AG20443 (cell line): ENCODE data around the gene NECTIN3.

Experiments
- DNase-seq: peaks from one replicate; pipeline ENCODE4 v3.0.0; 2012; ENCODE audit warnings: low spot score, mixed read lengths

NECTIN3 gene

DNA sequence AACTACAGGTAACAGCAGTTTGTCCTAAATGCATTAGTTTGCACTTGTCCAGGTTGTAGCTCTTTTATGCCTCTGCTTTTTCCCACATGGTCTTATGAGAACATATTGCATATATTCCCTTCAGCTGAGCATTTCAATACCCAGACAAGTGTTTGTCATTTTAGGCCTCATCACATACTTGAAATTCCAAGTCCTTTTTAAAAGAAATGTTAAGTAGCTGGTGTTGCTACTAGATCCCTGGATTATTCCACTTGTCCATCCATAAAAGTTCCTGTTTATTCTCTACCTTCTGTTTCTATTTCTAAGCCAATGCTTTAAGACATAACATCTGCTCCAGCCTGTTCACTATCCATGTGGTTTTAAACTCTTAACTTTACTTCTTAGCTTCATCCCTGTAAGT, 128.4 kb downstream of the NECTIN3 start:
- DNase-seq: no peak

DNA sequence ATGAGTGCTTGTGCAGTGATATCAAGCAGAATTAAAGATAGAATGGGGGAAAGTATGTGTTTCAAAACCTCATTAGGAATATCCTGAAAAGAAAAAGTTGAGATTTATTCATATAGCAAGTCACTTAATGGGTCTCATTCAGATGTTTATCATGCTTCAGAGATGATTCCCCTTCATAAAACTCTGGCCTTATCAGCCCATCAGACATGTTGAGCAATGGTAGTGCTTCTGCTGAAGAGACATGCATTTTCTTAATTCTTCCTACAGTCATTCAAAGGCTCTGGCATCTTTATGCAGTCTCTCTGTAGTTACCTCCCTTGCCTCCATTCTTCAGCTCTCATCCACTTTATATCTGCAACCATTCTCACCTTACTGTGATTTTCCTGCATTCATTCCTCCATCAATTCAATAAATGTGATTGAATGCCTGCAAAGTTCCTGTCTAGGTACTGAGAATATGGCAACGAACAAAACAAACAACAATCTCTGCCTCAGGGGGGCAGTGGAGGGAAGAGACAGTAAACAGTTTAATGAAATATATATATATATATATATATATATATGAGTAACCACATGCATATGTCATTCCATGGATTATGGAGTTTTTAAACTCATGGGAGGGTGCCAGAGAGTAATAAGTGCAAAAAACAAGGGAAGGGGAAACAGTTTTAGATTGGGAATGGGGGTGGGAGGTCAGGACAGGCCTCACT, 138.5 kb downstream of the NECTIN3 start:
- DNase-seq: peak; percentile 39

DNA sequence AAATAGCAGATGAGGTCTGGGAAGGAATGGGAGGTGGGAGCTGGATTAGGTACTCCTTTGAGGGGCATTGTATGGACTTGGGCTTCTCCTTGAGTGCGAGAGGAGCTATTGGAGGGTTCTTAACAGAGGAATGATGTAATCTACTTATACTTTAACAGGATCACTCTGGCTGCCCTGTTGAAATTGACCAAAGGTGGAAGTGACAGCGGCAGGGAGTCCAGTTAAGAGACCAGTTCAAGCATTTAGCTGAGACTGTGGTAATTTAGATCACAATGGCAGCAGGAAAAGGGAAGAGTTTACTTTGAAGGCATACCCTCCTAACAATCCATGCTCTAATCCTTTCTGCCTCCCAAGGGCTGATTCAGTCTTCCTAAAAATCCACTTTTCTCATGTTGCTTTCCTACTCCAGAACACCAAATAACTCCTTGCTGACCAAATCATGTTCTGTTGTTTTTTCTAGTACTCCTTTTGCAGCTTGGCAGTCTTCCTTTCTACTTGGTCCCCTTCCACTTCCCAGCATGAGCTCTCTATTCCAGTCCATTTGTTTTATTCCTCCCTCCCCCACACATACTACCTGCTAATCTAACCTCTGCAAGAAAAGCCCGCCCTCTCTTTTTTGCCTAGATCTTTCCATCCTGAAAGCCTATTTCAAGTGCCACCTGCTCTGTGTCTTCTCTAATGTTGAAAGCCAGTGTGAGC, 139.4 kb downstream of the NECTIN3 start:
- DNase-seq: no peak

DNA sequence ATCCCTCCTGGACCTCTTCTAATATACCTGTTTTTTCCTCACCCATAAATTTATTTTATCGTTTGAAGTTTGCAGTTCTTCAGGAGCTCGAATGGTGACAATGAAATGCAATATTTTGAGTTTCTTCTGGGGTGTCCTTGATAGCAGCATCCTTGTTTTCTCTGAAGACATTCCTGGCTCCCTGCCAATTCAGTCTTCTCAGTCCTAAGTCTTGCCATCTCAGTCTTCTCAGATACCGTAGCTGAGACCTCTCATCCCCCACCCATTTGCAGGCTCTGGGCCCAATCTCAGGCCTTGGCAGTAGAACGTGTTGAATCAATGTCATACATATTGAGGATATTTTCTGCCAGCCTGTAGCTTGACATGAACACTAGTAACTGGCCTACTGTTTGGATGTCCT, 140.9 kb downstream of the NECTIN3 start:
- DNase-seq: no peak

DNA sequence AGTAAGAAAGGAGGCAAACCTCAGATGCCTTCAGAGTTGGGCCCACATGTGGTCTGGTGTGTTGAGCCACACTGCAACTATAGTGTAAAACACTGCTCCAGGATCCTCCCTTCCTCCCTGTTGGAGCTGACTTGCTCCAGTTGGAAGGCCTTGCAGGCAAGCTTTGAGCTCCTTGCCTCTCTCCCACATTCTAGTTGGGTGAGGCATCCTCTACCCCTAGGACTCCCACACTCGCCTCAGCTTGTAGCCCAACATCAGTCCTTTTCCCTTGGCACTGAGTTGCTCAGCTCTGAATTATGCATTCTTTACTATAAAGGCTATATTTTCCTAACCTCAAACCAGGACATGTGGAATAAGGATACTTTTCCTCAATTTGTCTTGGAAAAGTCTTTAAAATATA, 143.9 kb downstream of the NECTIN3 start:
- DNase-seq: no peak

DNA sequence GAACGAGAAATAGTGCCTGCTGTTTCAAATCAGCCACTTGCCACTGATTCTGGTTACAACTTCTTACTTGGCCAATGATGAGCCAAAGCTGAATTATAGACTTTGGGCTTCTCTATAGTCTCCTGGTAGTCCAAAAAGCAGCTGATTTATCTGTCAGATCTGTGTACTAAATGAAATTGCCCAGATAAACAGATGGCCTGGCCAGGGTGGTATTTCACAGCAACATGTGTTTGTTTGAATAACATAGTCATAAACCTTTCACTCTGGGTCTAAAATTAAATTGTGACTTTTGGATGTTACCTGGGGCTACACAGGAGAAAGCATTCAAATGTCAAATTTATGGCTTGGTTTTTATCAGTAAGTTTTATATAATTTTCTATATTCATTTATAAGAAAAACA, 147.0 kb downstream of the NECTIN3 start:
- DNase-seq: no peak

DNA sequence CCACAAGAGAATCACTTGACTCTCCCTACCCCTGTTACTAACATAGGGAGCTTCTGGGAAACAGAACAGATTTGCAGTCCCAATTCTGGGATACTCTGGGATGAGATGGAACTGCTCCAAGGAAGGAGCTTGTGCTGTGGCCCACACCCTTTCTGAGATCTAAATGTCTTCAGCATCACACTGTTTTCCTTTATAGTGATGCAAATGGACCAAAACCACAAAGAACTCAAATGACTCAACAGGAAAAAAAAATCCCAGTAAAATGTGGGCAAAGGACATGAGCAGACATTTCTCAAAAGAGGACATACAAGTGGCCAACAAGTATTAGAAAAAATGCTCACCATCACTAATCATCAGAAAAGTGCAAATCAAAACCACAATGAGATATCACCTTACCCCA, 155.6 kb downstream of the NECTIN3 start:
- DNase-seq: peak; percentile 75

DNA sequence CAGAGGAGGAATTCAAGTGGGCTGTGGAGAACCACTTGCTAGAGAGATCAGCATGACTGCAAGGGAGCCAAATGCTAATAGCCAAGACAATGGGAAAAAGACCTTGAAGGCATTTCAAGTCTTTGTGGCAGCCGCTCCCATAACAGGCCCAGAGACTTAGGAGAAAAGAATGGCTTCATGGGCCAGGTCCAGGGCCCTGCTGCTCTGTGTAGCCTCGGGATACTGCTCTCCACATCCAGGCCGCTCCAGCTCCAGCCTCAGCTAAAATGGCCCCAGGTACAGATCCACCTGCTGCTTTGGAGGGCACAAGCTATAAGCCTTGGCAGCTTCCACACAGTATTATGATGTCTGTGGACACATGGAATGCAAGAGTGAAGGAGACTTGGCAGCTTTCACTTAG, 157.7 kb downstream of the NECTIN3 start:
- no peak for DNase-seq

DNA sequence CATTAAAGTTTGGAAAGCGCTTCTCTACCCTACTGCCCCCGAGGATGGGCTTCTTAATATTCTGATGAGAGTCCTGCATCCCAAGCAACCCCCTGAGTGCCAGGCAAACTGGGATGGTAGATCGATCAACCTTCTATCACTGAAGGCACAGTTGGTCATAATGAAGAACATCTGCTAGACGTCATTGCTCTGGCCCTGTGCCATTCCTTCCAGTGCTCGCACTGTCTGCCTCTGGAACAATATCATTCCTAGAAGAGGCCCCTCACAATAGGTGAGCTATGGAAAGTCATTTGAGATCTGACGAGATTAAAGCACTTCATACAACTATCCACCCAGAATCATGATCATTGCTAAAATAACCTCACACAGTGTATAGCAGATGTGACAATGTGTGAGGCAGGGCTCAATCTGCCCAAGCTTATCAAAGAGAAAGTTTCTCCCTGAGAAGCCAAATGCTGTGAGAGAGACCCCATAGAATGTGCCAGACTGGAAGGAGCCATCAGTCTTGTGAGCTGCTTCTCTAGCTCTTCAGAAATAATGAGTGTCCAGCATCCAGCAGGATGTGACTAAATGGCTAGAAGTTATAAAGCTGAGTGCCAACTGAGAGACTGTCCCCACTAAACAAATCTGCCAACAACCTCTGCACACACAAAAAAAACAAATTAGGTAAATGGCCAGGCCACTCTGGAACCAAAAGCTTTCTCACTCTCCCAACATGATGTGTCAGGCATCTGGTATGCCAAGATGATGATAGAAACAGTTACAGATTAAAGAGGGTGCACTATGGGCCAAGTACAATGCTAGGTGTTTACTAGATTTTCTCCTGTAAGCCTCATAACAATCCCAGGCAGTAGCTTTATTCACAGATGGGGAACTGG, 165.5 kb downstream of the NECTIN3 start:
- DNase-seq: peak; percentile 66

DNA sequence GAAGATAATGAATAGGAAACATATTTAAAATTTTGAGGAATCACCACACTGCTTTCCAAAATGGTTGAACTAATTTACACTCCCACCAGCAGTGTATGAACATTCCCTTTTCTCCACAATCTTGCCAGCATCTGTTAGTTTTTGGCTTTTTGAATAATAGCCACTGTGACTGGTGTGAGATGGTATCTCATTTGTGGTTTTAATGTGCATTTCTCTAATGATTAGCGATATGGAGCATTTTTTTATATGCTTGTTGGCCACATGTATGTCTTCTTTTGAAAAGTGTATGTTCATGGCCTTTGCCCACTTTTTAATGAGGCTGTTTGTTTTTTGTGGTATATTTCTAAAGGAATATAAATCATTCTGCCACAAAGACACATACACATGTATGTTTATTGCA, 166.3 kb downstream of the NECTIN3 start:
- DNase-seq: no peak

DNA sequence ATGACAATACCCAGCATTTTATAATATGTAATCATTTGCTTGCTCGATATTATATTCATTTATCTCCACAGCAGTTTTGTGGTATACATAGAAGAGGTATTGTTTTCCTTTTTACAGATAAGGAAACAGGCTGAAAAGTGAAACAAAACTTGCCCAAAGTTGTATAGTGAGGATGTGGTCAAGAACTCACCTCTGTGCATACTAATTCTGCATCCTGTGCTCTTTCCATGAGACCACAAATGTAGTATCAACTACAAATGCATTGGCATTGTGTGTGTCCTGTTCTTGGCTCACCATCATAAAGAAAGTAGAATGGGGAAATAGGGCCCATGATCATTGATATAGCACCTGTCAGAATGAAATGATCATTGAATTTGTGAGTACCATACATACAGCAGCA, 167.3 kb downstream of the NECTIN3 start:
- no peak for DNase-seq

DNA sequence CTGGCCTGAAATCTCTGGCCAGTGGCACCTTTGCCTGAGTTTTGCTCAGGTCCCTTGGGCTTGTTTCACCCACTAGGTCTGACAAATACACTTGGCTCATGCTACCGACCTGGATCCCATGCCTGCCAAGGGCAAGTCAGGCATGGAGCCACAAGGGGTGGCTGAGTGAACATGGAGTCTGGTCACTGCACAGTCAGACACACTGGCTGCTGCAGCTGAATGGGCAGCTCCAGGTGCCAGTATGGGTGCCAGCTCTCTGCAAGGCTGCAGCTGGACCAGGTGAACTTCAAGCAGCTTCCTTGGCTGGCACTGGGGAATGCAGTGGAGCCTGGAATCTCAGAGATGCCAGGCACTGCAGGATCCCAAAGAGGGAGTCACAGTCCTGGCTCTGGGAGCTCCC, 170.3 kb downstream of the NECTIN3 start:
- DNase-seq: no peak
